Activated T-cell treated with anti-CD3 and anti-CD28 coated beads, Interleukin-2, amount 50 U/mL, for 72 hours (primary cell): ENCODE data around the gene POLE4. TPM values are rescaled to one million over a fixed set of nuclear protein-coding genes. Genes with fewer than 3 reads are reported as not detected.

Experiments
- ATAC-seq, 2 donors: fragments of 150-1000 bp; cut with Tn5 transposase; replicated peaks in 1 of 2; 2 replicates each; pipeline ENCODE4 v1.10.0; 2021; ENCODE audit warnings: moderate library complexity in 2 of 2, mild to moderate bottlenecking in 1 of 2
- DNase-seq, 2 donors: peaks; one replicate each; pipeline ENCODE4 v3.0.0; 2021 to 2022; ENCODE audit warnings: mixed read lengths in 1 of 2
- H3K27ac Mint-ChIP-seq: one replicate; pipeline ENCODE4 v1.8.0; 2022; ENCODE audit warnings: mild to moderate bottlenecking, moderate library complexity, mixed read lengths
- H3K27me3 Mint-ChIP-seq: one replicate; pipeline ENCODE4 v1.8.0; 2022; ENCODE audit warnings: low read depth, mixed read lengths
- H3K36me3 Mint-ChIP-seq, 2 donors: one replicate each; pipeline ENCODE4 v1.8.0; 2022; ENCODE audit warnings: mixed read lengths in 2 of 2, mild to moderate bottlenecking in 1 of 2; ENCODE audit not compliant: insufficient read depth in 2 of 2
- H3K4me1 Mint-ChIP-seq: one replicate; pipeline ENCODE4 v1.8.0; 2022; ENCODE audit warnings: low read depth, mixed read lengths
- H3K4me3 Mint-ChIP-seq, 2 donors: one replicate each; pipeline ENCODE4 v1.8.0; 2022; ENCODE audit warnings: mild to moderate bottlenecking in 2 of 2, mixed read lengths in 2 of 2, moderate library complexity in 2 of 2
- H3K9me3 Mint-ChIP-seq, 2 donors: one replicate each; pipeline ENCODE4 v1.8.0; 2022; ENCODE audit warnings: mixed read lengths in 2 of 2
- total RNA-seq, 2 donors: library from RNA; stranded (reverse); gene quantifications; one replicate each; pipeline ENCODE4 v1.2.3, GENCODE V29; 2022

The POLE4 gene
- total RNA-seq, 2 donors from 2014 or later = 44.8 to 47.8 TPM

DNA sequence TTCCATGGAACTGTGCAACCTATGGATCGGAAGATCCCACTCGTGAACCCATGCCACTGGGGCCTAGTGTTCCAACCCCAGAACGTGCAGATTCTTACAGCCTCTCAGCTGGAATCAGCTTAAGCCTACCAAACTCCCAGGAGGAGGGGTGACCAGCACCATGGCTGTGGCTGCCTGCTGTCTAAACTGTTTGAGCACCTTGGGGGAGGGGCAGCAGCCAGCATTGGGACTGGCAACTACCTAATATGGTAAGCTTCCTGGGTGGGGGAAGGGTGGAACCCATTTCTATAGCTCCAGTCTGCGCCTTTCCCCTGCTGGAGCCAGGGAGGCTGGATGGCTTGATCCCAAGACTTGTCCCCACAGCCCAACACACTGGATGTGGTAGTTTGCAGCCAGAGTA lies 10.7 kb upstream of the POLE4 start:
- Mint-ChIP-seq H3K4me3 (no peak overlapping the region), H3K4me1 (peaks cover 11% of the 10 kb centered on the region), H3K36me3 (peaks cover 0 to 3% of the 10 kb centered on the region in 2 donors), H3K9me3 (peaks cover 0 to 2% of the 10 kb centered on the region in 2 donors), H3K27me3 (no peaks in the 10 kb centered on the region), H3K27ac (no peak overlapping the region)
- no peak for DNase-seq
- no peak for ATAC-seq

DNA sequence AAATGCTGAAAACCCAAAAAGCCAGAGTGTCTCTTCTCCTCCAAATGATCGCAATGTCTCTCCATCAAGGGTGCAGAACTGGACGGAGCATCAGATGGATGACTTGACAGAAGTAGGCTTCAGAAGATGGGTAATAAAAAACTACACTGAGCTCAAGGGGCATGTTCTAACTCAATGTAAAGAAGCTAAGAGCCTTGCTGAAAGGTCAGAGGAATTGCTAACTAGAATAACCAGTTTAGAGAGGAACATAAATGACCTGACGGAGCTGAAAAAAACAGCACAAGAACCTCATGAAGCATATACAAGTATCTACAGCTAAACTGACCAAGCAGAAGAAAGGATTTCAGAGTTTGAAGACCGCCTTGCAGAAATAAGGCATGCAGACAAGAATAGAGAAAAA lies 9.7 kb upstream of the POLE4 start:
- Mint-ChIP-seq H3K27me3 (no peaks in the 10 kb centered on the region), H3K36me3 (peaks cover 0 to 3% of the 10 kb centered on the region in 2 donors), H3K9me3 (peaks cover 0 to 2% of the 10 kb centered on the region in 2 donors), H3K27ac (no peak overlapping the region), H3K4me3 (no peak overlapping the region), H3K4me1 (peaks cover 11% of the 10 kb centered on the region)
- ATAC-seq (no peak), DNase-seq (no peak)

GRCh38 chr2:74951211-74951754 lies 7.2 kb upstream of the POLE4 start:
- peaks cover 11% of the 10 kb centered on the region for H3K4me1 Mint-ChIP-seq
- H3K27ac Mint-ChIP-seq = no peak overlapping the region
- no peak for ATAC-seq
- no peak overlapping the region for H3K4me3 Mint-ChIP-seq
- no peaks in the 10 kb centered on the region for H3K27me3 Mint-ChIP-seq
- H3K36me3 Mint-ChIP-seq = peaks cover 0 to 3% of the 10 kb centered on the region in 2 donors
- DNase-seq = no peak
- H3K9me3 Mint-ChIP-seq = peaks cover 0 to 3% of the 10 kb centered on the region in 2 donors

- no peak for DNase-seq
- no peak for ATAC-seq
- Mint-ChIP-seq H3K27ac (no peak overlapping the region), H3K27me3 (no peaks in the 10 kb centered on the region), H3K36me3 (peaks cover 0 to 3% of the 10 kb centered on the region in 2 donors), H3K4me3 (no peak overlapping the region), H3K4me1 (peaks cover 17% of the 10 kb centered on the region), H3K9me3 (peaks cover 0 to 3% of the 10 kb centered on the region in 2 donors)
These were observed 5.9 kb upstream of the POLE4 start for GRCh38 chr2:74952575-74952974.

DNA sequence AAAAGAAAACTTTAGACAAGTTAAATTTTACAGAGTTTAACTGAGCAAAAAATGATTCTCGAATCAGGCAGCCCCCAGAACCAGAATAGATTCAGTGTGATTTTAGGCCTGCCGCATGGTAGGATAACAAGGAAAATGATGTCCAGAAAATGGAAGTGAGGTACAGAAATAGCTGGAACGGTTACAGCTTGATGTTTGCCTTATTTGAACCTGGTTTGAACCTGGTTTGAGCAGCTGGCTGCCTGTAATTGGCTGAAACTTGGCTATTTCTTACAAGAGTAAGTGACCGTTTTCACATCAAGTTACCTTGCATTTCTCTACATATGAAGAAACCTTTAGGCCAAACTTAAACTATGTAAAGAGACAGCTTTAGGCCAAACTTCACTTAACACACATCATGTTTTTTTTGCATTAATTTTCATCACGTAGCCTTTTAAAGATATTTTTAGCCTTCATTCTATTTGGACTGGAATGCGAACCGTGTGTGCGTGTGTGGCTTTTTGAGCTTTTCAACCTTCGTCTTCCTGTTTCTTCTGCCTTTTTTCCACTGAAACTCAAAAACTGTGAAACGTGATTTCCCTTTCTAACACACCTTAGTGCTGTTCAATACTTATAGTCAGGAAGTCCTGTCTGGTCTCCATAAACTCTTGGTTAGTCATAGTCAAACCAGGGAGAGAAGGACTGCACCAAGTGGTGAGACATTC lies 4.5 kb upstream of the POLE4 start:
- Mint-ChIP-seq H3K9me3 (peaks cover 0 to 3% of the 10 kb centered on the region in 2 donors), H3K27ac (no peak overlapping the region), H3K4me3 (peak overlapping the region in 1 of 2 donors; percentile 2), H3K27me3 (no peaks in the 10 kb centered on the region), H3K36me3 (peaks cover 0 to 3% of the 10 kb centered on the region in 2 donors), H3K4me1 (peaks cover 24% of the 10 kb centered on the region)
- ATAC-seq (no peak), DNase-seq (no peak)

DNA sequence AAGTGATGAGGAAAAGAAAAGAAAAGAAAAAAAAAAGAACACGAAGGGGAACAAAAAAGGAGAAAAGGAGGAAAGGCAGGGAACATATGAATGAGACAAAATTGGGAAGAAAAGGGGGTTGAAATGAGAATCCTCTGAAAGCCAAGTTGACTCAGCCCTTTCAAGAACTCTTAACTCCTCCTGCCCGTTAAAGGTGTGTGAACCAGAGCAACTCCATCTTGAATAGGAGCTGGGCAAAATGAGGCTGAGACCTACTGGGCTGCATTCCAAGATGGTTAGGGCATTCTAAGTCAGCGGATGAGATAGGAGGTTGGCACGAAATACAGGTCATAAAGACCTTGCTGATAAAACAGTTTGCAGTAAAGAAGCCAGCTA lies 4.0 kb upstream of the POLE4 start:
- Mint-ChIP-seq H3K4me1 (peaks cover 29% of the 10 kb centered on the region), H3K9me3 (peaks cover 0 to 3% of the 10 kb centered on the region in 2 donors), H3K4me3 (peak overlapping the region in 1 of 2 donors; percentile 2), H3K27me3 (no peaks in the 10 kb centered on the region), H3K27ac (no peak overlapping the region), H3K36me3 (peaks cover 0 to 3% of the 10 kb centered on the region in 2 donors)
- DNase-seq (no peak), ATAC-seq (no peak)

DNA sequence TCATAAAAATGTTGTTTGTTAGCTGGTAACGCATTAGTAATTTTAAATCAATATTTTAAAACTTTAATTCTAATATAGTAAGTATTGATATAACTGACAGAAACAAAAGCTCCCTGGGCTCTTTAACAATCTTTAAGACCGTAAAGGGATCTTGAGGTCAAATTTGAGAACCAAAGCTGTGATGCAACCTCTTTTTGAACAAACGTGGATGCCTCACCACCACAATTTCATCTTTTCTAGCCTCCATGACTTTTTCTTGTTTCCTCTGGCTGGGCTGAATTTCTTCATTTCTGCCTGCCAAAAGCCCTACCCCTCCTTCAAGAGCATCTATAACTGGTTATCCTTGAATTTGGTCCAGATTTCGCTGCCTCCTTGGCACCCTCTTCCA lies 563 bp upstream of the POLE4 start:
- DNase-seq = no peak
- peaks cover 55% of the 10 kb centered on the region for H3K4me1 Mint-ChIP-seq

GRCh38 chr2:74959106-74959751 lies 786 bp downstream of the POLE4 start:
- Mint-ChIP-seq H3K36me3 (peaks cover 3 to 11% of the 10 kb centered on the region in 2 donors), H3K9me3 (peaks cover 0 to under 1% of the 10 kb centered on the region in 2 donors), H3K27ac (peak overlapping the region; percentile 69), H3K27me3 (no peaks in the 10 kb centered on the region), H3K4me3 (peak overlapping the region; percentile 69 to 88), H3K4me1 (peaks cover 52% of the 10 kb centered on the region)
- DNase-seq (peak in 1 of 2 donors; percentile 8), ATAC-seq (no peak)

More for the DNA sequence above, 563 bp upstream of the POLE4 start:
- Mint-ChIP-seq H3K27me3 (no peaks in the 10 kb centered on the region), H3K36me3 (peaks cover 3 to 11% of the 10 kb centered on the region in 2 donors), H3K4me3 (peak overlapping the region; percentile 69 to 88), H3K9me3 (peaks cover 0 to 1% of the 10 kb centered on the region in 2 donors), H3K27ac (no peak overlapping the region)
- no peak for ATAC-seq

- peaks cover 20% of the 10 kb centered on the region for H3K4me1 Mint-ChIP-seq
- H3K27ac Mint-ChIP-seq = peak overlapping the region; percentile 72
- H3K9me3 Mint-ChIP-seq = peaks cover 1 to 3% of the 10 kb centered on the region in 2 donors
- no peak for ATAC-seq
- peaks cover 18 to 36% of the 10 kb centered on the region in 2 donors for H3K36me3 Mint-ChIP-seq
- peak overlapping the region in 1 of 2 donors; percentile 69 for H3K4me3 Mint-ChIP-seq
- DNase-seq = no peak
- no peaks in the 10 kb centered on the region for H3K27me3 Mint-ChIP-seq
These were observed 8.4 kb downstream of the POLE4 start for GRCh38 chr2:74966887-74967286.

DNA sequence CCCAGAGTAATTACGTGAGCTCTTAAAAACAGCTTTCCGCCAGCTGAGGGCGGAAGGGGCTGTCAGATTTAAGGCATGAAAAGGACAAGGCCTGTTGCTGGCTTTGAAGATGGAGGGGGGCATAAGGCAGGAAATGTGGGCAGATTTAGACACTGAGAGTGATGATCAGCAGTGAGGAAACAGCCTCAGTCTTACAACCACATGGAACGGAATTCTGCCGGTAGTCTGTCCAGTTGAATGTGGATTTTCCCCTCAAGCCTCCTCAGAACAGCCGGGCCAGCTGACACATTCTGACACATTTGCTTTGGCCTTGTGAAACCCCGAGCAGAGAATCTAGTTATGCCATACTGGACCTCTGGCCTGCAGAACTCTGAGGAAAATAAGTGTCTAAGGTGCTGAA lies 16.6 kb downstream of the POLE4 start:
- no peaks in the 10 kb centered on the region for H3K9me3 Mint-ChIP-seq
- peaks cover 2 to 5% of the 10 kb centered on the region in 2 donors for H3K36me3 Mint-ChIP-seq
- ATAC-seq (no peak), DNase-seq (no peak)
- no peaks in the 10 kb centered on the region for H3K27me3 Mint-ChIP-seq
- H3K27ac Mint-ChIP-seq = no peak overlapping the region
- H3K4me1 Mint-ChIP-seq = no peaks in the 10 kb centered on the region
- H3K4me3 Mint-ChIP-seq = no peak overlapping the region

- no peaks in the 10 kb centered on the region for H3K9me3 Mint-ChIP-seq
- no peak overlapping the region for H3K4me3 Mint-ChIP-seq
- H3K27me3 Mint-ChIP-seq = no peaks in the 10 kb centered on the region
- H3K4me1 Mint-ChIP-seq = no peaks in the 10 kb centered on the region
- DNase-seq (no peak), ATAC-seq (no peak)
- H3K27ac Mint-ChIP-seq = no peak overlapping the region
- peaks cover 0 to 2% of the 10 kb centered on the region in 2 donors for H3K36me3 Mint-ChIP-seq
These were observed 21.4 kb downstream of the POLE4 start for GRCh38 chr2:74979844-74980243.

DNA sequence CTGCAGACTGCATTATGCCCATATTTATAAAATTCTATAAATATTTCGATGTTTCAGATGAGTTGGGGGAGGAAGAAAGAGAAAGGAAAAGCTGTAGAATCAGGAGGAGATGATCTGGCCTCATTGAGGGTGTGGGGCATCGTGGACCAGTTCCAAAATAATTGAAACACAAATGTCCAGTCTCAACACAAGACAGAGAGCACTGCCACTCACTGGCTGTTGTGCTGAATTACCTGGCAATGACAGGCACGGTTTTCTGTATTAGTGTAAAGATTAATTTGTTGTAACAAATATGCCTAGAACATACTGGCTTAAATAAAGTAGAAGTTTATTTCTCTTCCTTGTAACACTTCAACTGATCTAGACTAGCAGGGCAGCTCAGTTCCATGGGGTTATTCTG lies 24.1 kb downstream of the POLE4 start:
- Mint-ChIP-seq H3K27me3 (no peaks in the 10 kb centered on the region), H3K36me3 (peaks cover 3 to 10% of the 10 kb centered on the region in 2 donors), H3K4me1 (no peaks in the 10 kb centered on the region), H3K27ac (no peak overlapping the region), H3K4me3 (no peak overlapping the region), H3K9me3 (peaks cover 0 to 4% of the 10 kb centered on the region in 2 donors)
- DNase-seq = no peak
- ATAC-seq = no peak

GRCh38 chr2:74983631-74984392 lies 25.4 kb downstream of the POLE4 start:
- Mint-ChIP-seq H3K27ac (no peak overlapping the region), H3K4me3 (no peak overlapping the region), H3K4me1 (no peaks in the 10 kb centered on the region), H3K27me3 (no peaks in the 10 kb centered on the region), H3K36me3 (peaks cover 3 to 8% of the 10 kb centered on the region in 2 donors), H3K9me3 (peaks cover 0 to 4% of the 10 kb centered on the region in 2 donors)
- DNase-seq (no peak), ATAC-seq (no peak)
